Stimulated activated CD8-positive, alpha-beta memory T cell treated with anti-CD3 and anti-CD28 coated beads, Interleukin-15, amount 100 ng/mL, for 4 hours (primary cell): ENCODE measurements around the gene CACNA2D4.

Source experiments
- DNase-seq, 2 donors: peaks; one replicate each; pipeline ENCODE4 v3.0.0-alpha.2; 2020; ENCODE audit warnings: low read depth in 2 of 2

The CACNA2D4 gene

GRCh38 chr12:1815814-1816729, 102.4 kb downstream of the CACNA2D4 start:
- DNase-seq: no peak

GRCh38 chr12:1815108-1815507, 103.3 kb downstream of the CACNA2D4 start:
- no peak for DNase-seq

GRCh38 chr12:1814266-1814665, 104.2 kb downstream of the CACNA2D4 start:
- DNase-seq: no peak

- DNase-seq: no peak
Measured at GRCh38 chr12:1812650-1813302, 105.7 kb downstream of the CACNA2D4 start.

- DNase-seq: no peak
Measured at GRCh38 chr12:1811948-1812291, 106.5 kb downstream of the CACNA2D4 start.

- peak in 1 of 2 donors; percentile 40 for DNase-seq
Measured at GRCh38 chr12:1811281-1811947, 107.0 kb downstream of the CACNA2D4 start.

- no peak for DNase-seq
Measured at GRCh38 chr12:1810931-1811280, 107.5 kb downstream of the CACNA2D4 start.

- no peak for DNase-seq
Measured at GRCh38 chr12:1810201-1810930, 108.1 kb downstream of the CACNA2D4 start.

- DNase-seq: no peak
Measured at GRCh38 chr12:1809591-1810190, 108.8 kb downstream of the CACNA2D4 start.

- no peak for DNase-seq
Measured at GRCh38 chr12:1808798-1809480, 109.5 kb downstream of the CACNA2D4 start.

GRCh38 chr12:1808036-1808797, 110.2 kb downstream of the CACNA2D4 start:
- no peak for DNase-seq

GRCh38 chr12:1807087-1807860, 111.2 kb downstream of the CACNA2D4 start:
- DNase-seq: no peak

GRCh38 chr12:1806301-1807086, 112.0 kb downstream of the CACNA2D4 start:
- DNase-seq: no peak

- no peak for DNase-seq
Measured at GRCh38 chr12:1805441-1806081, 112.9 kb downstream of the CACNA2D4 start.

GRCh38 chr12:1804545-1805332, 113.7 kb downstream of the CACNA2D4 start:
- DNase-seq: peak; percentile 56 to 71

GRCh38 chr12:1803736-1804135, 114.7 kb downstream of the CACNA2D4 start:
- DNase-seq: no peak

- DNase-seq: no peak
Measured at GRCh38 chr12:1801303-1801975, 117.0 kb downstream of the CACNA2D4 start.
